Hair follicular keratinocyte (primary cell): ENCODE measurements around the gene SOCS2. TPM values are rescaled to one million over a fixed set of nuclear protein-coding genes. Genes with fewer than 3 reads are reported as not detected.

Source experiments
- total RNA-seq: library from RNA; depleted of rRNA; stranded (reverse); fragments of >200 nt; gene quantifications from 2 replicates; pipeline ENCODE4 v1.2.3, GENCODE V29; 2015

SOCS2 gene, protein sequence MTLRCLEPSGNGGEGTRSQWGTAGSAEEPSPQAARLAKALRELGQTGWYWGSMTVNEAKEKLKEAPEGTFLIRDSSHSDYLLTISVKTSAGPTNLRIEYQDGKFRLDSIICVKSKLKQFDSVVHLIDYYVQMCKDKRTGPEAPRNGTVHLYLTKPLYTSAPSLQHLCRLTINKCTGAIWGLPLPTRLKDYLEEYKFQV
- total RNA-seq = 24.1 and 35.1 TPM in 2 replicates

DNA sequence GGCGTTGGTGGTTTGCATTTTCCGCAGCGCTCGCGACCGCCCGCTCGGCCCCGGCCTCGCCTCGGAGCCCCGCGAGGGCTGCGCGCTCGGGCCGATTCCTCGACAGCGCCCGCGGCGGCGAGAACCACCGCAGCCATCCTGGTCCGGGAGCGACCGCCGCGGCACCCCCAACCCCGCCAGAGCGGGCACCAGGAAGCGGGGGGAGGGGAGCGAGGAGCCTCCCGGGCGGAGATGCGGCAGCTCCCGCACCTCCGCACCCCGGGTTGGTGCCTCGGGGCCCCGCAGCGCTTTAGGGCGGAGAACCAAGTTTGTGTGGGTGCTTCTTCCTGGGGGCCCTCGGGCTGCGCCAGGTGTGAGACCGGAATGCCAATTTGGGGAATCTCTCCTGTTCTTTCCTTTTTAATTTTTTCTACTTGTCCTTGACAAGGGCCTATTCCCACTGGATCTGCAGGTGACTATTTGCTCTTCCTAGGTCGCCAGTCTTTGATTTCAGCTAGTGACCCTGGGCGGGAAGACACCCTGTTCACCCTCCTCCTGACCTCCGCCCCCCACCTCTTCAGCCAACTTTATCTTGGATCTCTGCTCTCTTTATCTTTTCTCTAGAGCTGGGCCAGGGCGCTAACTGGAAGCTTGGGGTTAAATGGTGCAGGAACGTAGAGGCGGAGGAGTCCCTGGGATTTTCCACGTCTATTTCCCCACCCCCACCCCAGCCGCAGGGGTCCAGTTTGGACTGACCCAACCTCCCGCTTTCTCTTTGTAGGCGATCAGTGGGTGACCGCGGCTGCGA lies at the start of gene SOCS2:
TSS of gene SOCS2 (plus strand) at position 751 of the 787 bp plus-strand sequence. CDS start 223 bp downstream, outside the sequence.

Other genes starting within 250 kb of the SOCS2 start
- gene NUDT4, start 194.8 kb upstream of the SOCS2 start, total RNA-seq = 33.1 and 44.4 TPM in 2 replicates
- gene UBE2N, start 130.7 kb upstream of the SOCS2 start, total RNA-seq = 81.7 and 129 TPM in 2 replicates
- gene MRPL42, start 105.2 kb upstream of the SOCS2 start, total RNA-seq = 45.2 and 72.4 TPM in 2 replicates
- gene CRADD, start 104.7 kb downstream of the SOCS2 start, total RNA-seq = 10.2 and 18.5 TPM in 2 replicates